ENCODE data around the gene TLE3.
"Not testable (repeated sequence)": the region's sequence is repeated elsewhere in the genome, so short reads cannot be mapped to it uniquely, and the experiment has no call there.

The TLE3 gene

DNA sequence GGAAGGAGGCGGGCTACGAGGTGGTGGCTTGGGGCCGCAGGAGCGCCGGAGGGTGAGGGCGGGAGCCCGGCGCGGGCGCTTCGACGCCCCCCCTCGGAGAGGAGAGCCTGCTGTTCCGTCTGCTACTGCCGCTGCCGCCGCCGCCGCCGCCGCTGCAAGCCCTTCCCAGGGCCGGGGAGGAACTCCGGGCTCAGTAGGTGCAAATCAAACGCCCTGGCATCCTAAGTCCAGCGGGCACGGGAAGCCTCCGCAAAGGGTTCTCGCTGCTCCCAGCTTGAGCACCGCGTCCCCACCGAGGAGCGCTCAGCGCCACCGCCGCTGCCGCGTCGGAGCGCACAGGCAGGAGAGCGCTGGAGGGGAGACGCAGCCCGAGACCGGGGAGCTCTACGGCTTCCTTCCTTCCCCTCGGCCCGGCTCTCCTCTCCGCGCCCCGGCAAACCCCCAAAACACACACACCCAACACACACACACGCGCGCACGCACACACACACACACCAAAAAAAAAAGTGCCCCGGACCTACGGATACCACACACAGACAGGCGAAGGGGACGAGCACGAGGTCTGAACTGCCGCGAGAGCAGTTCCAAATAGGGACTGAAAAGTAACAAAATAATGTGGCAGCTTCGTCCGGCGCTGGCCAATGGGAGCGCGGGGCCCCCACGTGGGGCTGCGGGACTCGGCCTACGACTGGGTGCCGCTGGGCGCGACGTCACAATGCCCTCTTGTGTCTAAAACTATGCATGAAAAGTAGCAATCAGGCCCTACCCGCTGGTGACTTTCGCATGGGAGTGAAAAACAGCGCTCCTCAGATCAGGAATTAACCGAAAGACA is at the start of gene TLE3:
TLE3 (minus strand) TSS at position 597 of the 832 bp plus-strand sequence. CDS start 1,119 bp downstream, outside the sequence.
- DNase-seq: peak; percentile 94

DNA sequence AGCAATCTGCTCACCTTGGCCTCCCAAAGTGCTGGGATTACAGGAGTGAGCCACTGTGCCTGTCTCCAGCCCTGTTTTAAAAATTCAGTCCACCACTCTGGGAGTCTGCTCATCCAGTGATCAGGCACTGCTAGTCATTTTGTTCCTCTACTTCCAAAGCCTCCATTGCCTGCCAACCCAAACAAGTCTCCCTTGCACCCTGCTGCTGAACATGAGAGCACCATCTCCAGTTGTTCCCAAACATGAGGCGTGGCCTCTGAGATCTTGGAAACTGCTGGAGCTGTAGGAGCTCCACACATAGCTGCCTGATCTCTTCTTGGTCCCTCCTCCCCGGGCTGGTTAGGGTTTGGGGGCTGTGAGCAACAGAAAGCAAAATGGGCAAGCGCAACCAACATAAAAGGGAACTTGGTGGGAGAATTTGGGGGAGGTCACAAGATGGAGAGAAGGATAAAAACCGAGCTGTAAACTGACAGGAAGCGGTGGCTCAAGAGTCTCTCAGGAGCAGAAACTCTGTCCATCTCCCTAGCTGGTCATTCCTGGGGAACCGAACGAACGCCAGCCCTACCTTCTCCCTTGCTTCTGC is 49.6 kb upstream of the TLE3 start:
- no peak for DNase-seq

DNA sequence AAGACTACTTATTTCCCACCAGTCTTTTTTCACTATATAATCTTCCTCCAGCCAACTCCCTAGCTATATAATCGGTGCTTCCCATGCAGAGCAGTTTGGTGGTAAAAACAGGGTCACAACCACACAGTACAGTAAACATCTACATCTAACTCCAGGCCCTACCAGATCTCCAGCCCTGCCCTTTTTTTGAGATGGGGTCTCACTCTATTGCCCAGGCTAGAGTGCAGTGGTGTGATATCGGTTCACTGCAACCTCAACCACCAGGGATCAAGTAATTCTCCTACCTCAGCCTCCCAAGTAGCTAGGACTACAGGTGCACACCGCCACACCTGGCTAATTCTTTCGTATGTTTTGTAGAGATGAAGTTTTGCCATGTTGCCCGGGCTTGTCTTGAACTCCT is 49.1 kb upstream of the TLE3 start:
- no peak for DNase-seq

DNA sequence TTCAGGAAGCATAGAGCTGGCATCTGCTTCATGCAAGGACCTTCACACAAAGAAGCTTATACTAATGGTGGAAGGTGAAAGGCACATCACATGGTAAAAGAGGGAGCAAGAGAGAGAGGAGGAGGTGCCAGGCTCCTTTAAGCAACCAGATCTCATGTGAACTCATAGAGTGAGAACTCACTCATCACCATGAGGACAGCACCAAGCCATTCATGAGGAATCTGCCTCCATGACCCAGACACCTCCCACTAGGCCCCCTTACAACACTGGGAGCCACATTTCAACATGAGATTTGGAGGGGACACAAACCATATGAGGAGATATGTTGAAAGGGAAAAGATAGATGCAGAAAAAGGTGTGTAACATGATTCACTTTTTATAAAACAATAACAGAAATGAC is 48.4 kb upstream of the TLE3 start:
- no peak for DNase-seq

DNA sequence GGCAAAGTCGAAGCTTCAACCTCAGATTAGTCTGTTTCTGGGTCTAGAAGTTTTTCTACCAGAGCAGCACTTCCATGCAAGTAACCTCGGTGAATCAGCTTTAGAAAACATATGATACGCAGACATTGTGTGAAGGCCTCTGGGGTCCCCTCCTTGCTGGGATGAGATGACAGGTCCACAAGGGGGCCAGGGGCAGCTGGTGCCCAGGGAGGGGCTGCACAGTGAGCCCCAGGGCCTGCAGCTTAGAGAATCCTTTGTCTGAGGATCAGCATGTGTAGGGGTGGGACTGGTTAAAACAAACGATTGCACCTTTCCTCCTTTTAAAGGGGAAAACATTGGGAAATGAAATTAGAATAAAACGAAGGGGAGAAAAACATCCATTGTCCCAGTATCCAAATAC is 47.5 kb upstream of the TLE3 start:
- DNase-seq: no peak

DNA sequence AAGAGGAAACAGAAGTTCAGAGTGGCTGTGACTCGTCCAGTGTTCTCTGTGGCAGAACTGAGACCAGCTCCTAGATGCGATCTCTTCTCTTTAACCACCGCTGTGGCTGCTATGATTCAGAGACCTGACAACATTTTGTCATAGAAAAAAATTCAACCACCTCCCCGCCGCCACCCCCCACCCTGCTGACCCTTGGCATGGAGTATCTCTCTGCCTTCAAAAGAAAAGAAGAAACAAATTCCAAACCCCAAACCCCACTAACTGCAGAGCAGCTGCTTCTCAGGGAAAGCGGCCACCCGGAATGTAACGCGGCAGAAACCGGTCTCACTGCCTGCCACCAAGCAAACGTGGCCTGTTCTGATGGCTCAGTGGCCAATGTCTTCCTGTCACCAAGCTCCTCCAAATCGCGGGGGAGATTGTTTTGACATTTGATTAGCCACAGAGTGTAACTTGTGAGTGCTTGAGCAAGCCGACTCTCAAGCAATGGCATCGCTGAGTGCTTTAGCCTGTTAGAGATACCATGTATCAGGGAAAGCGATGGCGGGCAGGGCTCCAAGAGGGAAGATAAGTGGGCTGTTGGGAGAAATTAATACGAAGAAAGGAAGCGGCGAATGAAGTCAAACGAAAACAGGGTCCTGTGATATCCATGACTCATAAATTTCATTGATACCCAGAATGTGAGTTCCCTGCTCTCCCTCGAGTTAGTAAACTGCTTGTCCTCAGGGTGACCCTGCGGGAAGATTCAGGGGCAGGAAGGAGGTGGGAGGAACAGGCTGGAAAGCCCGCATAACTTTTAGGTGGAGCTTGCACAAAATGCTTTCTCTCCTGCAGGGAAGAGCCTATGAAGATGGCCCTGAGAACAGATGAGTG is 44.8 kb upstream of the TLE3 start:
- DNase-seq: peak; percentile 10

DNA sequence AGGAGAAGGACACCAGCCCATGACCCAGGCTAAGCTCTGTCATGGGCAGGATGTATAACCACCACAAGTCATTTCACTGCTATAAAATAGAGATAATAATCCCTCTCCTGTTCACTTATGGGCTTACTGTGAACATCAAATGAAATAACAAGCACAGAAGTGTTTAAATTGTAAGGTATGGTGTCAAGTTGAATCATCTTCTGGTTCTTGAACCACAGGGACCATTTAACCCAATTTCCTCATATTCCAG is 44.3 kb upstream of the TLE3 start:
- DNase-seq: no peak

DNA sequence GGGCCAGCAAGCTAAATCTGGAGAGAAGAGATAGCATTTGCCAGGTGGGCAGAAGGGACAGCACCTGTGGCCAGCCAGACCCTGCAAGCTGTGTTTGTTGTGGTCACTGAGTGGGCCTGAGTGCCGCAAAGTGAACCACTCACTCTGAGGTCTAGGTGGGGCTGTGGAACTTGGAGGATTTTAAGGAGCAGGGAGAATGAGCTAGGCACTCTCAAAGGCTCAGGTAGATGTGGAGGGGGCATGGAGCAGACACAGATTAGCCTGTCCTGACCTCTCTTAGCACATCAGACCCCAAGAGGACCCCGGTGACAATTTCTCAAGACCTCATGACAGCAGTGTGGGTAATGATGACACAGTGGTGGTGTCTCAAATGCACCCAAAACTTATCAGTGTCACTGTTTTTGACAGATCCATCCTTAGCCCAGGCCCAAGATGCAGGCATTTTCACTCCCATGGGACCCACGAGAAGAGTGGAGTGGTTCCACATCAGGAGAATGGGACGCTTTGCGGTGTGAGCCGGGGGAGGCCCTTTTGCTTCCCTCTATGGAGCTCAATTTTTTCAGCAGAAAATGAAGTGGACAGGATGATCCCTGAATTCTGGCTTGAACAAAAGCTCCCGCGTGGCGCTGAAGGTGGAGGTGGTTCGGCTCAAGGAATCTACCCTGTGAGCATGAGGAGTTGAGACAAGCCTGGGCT is 43.8 kb upstream of the TLE3 start:
- no peak for DNase-seq

DNA sequence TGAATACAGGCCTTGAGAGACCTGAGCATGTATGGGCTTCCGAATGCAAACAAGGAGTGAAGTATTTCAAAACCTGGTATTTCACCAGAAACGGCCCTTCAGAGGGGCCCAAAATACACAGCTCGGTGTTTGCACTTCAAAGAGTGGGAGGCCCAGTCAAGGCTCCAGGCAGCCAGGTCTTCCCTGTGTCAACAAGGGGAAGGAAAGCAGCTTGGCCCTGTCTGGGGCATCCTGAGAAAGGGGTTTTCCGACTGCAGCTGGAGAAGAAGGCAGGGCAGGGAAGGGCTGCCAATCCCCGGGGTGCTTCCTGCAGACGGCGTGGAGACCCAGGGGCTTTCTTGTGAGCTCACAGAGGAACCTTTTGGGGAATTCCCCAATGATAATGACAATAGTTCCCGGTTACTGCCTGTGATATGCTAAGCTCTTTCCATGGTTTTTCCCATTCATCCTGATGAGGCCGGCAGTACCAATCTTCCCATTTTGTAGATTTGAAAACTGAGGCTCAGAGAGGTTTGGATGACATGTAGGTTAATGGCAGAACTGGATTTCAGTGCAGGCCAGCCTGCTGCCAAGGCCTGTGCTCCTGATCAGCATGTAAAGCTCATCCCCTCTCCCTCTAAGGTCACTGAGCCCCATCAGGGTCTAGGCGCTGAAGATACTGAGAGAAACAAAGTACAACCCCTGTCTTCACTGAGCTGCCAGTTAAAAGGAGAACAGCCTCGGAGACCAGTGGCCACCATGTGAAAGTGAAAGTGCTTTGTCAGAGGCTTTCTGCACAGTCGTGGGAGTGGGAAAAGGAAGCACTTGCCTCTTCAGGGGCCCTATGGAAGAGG is 43.0 kb upstream of the TLE3 start:
- peak; percentile 13 for DNase-seq

DNA sequence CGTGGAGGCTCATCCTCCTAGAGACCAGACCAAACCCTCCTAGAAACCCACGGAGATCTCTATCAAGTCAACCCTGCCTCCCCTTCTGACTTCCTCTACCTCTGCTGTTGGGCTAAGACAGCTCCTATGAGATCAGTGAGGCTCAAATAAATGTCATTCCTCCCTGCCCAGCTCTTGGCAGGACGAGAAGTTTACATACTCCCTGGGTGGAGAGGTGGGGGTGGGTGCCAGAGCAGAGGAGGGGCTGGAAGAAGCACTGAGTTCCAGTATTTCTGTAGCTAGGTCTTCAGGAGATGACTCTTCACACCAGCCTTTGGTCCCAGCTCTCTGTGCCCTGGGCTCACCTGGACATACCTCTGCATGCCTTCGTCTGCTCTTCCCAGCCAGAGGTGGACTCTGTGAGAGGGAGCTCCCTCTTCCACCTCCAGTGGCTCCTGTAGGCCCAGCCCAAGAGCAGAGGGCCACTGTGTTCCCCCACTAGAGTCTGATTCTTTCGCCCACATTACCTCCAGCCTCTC is 42.4 kb upstream of the TLE3 start:
- DNase-seq: no peak

DNA sequence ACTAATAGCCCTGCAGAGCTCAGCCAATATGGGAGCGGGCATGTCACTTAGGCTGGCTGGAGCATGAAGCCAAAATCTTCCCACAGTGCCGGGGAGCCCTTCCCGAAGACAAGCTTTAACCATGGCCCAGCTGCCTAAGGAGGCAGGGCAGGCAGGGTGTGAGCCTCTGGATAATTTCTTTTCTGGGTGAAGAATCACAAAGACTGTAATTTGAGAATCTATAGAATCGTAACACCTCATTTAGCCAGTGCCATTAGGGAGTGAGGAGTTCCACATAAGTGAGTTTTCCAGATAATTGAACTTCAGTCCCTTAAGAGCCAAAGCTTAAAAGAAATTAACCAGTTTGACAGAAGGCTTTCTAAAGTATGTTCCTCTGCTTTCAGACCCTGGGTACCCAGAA is 40.2 kb upstream of the TLE3 start:
- no peak for DNase-seq

DNA sequence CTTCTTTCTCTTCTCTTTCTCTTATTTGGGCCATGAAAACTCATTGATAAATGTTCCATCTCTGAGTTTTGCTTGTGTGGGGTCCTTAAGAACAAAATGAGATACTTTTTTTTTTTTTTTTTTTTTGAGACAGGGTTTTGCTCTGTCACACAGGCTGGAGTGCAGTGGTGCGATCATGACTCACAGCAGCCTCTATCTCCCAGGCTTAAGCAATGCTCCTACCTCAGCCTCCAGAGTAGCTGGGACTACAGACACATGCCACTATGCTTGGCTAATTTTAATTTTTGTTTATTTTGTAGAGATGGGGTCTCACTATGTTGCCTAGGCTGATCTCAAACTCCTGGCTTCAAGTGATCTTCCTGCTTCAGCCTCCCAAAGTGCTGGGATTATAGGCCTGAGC is 39.3 kb upstream of the TLE3 start:
- not testable (repeated sequence) for DNase-seq

DNA sequence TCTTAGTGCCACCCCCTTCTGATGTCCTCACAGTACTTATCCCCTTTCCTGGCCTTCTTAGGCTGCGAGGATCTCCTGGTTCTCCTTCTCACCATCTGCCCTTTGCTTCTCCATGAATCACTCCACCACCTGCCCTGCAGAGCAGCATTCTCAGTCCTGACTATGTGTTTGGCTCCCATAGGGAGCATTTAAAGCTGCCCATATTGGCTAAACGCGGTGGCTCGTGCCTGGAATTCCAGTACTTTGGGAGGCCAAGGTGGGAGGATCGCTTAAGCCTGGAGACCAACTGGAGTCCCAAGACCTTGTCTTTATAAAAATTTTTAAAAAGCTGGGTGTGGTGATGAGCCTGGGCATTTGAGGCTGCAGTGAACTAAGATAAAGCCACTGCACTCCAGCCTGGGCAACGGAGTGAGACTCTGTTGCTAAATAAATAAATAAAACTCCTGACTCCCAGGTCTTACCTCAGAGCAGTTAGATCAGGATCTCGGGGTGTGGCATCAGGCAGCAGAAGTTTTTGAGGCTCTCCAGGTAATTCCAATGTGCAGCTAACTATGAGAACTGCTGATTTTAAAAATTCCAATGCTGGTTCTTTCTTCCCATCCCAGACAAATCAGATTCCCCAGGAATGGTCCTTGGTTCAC is 36.2 kb upstream of the TLE3 start:
- no peak for DNase-seq

DNA sequence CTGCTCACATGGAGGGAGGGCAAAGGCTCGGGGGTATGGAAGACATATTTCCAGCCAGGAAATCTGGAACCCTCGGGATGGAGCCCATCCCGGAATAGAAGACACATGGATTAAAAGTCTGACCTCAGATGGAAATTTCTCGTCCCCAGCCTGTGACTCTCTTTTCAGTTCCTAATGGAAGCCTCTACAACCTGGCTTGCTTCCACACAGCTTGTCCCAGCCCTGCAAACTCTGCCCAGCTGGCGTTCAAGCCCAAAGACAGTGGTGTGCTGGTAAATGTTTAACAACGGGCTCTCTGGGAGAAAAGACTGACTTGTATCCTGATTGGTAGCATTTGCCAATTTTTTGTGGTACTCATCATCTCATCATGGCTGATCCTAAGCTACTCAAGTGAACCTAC is 35.6 kb upstream of the TLE3 start:
- no peak for DNase-seq

DNA sequence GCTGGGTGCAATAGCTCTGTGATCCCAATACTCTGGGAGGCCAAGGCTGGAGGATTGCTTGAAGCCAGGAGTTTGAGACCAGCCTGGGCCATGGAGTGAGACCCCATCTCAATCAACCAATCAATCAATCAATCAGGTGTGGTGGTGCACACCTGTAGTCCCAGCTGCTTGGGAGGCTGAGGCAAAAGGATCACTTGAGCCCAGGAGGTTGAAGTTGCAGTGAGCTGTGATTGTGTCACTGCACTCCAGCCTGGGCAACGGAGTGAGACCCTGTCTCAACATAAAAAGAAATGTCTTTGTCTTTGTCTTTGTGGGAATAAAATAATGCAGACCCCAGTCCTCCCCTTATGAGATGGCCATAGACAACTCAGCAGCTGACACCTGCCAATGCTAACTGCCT is 34.9 kb upstream of the TLE3 start:
- no peak for DNase-seq

DNA sequence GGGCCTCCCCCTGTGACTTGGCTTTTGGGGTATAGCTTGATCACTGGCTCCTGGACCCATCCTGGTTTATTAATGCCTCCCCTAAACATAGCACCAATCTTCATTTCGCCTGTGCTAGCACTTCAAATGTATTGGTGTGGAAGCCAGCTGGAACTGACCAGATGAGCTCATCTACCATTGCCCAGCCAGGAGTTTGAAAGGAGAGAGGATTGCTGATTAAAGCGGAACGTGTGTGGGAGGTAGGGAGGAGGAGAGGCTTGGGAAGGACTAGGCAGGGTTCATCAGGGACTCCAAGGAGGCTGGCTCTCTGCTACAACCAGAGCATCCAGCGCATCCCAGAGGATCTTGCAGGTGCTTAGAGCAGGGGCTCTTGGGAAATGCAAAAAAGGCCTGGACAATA is 34.4 kb upstream of the TLE3 start:
- no peak for DNase-seq

DNA sequence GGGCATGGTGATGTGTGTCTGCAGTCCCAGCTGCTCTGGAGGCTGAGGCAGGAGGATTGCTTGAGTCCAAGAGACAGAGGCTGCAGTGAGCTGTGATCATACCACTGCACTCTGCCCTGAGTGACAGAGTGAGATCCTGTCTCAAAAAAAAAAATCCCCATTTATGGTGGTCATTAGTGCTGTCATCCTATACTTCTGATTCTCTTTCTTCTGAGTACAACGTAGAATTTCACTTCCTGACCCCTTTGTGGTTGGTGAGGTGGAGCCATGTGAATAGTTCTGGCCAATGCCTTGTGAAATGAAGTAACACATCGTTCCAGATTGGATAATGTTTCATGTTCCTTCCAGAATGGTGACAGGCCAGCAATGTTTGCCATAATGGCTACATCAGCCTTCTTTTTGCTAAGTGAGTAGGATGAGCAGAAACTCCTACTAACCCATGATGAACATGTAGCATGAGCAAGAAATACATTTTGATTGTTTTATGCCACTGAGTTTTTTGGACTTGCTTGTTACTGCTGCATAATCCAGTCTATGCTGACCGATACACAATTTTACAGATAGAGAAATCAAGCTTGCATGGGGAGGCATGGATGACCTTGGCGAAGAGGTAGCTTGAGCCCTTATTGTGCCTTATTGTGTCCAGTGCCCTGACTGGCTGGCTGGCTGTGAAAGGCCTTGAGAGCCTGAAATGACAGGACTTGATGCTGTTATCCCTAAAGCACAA is 30.9 kb upstream of the TLE3 start:
- no peak for DNase-seq

DNA sequence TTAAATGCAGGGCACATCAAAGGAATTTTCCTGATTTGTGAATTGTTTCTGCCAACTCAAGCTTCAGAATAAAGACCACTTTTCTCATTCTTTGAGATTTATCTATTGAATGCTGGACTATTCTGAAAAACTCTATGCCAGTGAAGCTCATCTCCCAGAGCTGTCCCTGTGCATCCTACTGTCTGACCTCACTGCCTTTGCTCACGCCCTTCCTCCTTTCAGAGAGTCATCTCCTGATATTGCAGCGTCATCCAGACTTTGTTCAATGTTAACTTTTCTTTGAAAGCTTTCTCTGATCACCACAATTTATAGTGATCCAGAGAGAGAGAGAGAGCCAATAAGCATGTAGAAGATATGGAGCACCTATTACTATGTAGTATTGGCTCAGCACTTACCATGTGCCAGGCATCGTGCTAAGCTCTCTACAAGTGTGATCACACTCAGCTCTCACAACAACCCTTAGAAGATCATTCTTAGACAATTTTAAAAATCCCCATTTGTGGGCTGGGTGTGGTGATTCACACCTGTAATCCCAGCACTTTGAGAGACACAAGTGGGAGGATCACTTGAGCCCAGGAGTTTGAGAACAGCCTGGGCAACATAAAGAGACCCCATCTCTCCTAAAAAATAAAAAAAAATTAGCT is 30.2 kb upstream of the TLE3 start:
- no peak for DNase-seq

DNA sequence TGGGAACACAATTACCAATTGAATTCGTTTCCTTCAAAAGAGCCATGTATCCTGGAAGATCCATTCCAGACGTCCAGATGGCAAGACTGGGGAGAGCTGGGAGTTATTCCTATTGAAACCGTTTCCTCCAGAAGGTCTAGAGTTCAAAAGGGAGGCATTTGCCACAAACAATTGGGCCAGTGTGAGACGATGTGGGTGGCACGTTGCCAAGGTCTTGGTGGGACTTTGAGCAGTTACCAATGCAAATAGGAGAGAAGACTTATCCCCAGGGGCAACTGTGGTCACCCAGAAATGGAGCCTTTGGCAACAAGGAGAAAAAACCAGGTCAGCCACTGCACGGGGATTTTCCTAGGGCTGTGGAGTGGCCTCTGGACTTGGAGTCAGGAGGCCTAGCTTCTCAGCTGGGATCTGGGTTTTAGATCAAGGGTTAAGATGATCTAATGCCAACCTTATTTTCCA is 29.6 kb upstream of the TLE3 start:
- DNase-seq: no peak

DNA sequence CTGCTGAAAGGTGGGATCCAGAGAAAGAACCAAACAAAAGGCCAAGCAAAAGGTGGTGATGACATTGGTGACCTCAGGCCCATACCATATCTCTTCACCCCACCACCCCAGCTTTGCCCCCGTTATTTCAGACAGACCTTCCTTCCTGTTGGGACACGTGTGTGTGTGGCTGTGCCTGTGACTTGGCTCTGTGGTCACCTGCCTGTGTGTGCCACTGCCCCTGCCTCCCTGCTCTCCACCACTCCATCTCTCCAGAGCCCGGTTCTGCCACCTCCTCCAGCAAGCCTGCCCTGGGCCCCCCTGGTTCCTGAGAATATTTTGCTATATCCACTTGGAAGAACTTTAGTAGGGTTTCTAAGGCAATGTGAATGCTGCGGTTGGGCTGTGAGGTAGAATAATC is 28.6 kb upstream of the TLE3 start:
- DNase-seq: no peak

All from stimulated activated naive CD4-positive, alpha-beta T cell treated with Interleukin-2 at 50 U/mL for 16 hours (primary cell).